ES-I3 (cell line): Measurements from ENCODE around the gene IDS.
"Not testable (repeated sequence)": the region's sequence is repeated elsewhere in the genome, so short reads cannot be mapped to it uniquely, and the experiment has no call there.

Source experiments
- H3K36me3 ChIP-seq: 2 replicates; pipeline ENCODE4 v1.6.1; 2013; ENCODE audit warnings: mild to moderate bottlenecking, low read length, control low read depth, moderate library complexity; ENCODE audit not compliant: insufficient read depth
- H3K4me1 ChIP-seq: 2 replicates; pipeline ENCODE4 v1.6.1; 2013; ENCODE audit warnings: mild to moderate bottlenecking, control low read depth, low read length; ENCODE audit not compliant: insufficient read depth
- H3K9ac ChIP-seq: 2 replicates; pipeline ENCODE4 v1.6.1; 2013; ENCODE audit warnings: low read depth, mild to moderate bottlenecking, low read length, moderate library complexity
- H3K9me3 ChIP-seq: 2 replicates; pipeline ENCODE4 v1.6.1; 2013; ENCODE audit warnings: mild to moderate bottlenecking, low read length, moderate library complexity; ENCODE audit not compliant: control insufficient read depth, insufficient read depth

Gene IDS

DNA sequence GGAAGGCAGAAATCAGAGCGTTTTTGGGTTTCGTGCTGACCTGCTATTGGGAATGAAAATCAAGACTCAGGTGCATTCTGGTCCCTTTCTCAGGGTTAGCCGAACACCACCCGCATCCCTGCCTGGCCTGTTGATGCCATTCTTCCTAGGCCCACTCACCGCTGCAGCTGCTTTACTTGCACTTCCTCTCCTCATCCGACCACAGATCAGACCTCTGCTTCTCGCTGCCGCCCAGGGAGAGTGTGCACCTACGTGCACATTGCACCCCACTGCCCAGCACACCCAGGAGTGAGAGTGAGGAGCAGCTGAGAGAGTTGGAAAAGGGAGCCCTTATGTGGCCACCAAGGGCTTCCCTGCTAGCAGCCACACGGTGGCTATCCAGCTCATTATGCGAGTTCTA lies 32.4 kb upstream of the IDS start:
- H3K4me1 ChIP-seq, H3K9ac ChIP-seq, H3K36me3 ChIP-seq, H3K9me3 ChIP-seq: not testable (repeated sequence)

DNA sequence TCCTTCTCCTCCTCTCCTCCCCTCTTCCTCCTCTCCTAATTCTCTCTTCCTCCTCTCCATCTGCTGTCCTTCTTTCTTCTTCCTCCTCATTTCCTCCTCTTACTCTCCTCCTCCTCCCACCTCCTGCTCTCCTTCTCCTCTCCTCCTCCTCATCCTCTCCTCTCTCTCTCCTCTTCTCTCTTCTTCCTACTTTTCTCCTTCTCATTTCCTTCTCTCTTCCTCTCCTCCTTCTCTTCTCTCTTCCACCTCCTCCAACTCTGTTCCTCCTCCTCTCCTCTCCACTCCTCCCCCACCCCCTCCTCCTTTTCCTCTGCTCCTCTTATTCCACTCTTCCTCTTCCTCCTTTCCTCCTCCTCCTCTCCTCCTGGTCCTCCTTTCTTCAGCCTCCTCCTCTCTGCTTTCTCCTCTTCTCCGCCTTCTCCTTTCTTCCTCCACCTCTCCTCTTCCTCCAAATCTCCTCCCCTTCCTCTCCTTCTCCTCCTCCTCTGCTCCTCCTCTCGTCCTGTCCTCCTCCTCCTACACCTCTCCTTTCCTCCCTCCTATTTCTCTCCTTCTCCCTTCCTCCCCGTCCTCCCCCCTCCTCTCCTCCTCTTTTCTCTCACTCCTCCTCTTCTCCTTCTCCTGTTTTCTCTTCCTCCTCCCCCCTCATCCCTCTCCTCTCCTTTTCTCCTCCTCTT lies 30.0 kb upstream of the IDS start:
- not testable (repeated sequence) for H3K4me1 ChIP-seq, H3K9me3 ChIP-seq, H3K9ac ChIP-seq, H3K36me3 ChIP-seq

DNA sequence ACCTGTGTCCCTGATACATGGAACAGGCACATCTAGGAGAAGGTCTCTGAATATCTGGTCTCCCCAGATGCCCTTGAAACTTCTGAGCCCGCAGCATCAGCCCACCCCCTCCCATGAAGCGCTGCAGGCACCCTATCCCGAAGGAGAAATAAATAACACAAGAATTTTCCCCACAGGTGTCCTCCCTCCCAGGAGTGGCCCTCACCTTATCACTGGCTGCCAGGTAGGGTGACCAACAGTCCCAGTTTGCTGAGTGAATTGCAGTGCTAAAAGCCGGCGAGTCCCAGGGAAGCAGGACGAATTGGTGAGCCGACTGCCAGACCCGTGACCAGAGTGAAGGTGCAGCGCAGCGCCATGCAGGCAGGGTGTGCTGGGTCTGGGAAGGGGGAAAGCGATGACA lies 28.9 kb upstream of the IDS start:
- H3K9ac ChIP-seq, H3K4me1 ChIP-seq, H3K36me3 ChIP-seq, H3K9me3 ChIP-seq: not testable (repeated sequence)

DNA sequence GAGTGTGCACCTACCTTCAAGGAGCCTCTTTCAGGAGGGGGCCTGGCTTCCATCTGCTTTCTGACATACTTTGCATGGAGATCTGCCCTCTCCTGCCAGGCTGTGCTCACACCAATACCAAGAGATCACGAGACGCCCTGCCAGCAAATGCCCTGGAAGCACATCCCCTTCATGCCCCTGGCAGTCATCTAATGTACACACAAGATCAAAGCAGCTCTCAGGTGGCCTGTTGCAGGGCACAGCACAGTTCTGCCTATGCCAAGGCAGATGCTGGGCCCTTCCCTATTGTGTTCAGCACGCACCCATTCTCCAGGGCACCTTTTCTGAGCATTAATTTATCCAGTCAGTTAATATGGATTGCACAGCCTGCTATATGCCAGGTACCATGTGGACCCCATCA lies 27.8 kb upstream of the IDS start:
- not testable (repeated sequence) for H3K9me3 ChIP-seq, H3K4me1 ChIP-seq, H3K9ac ChIP-seq, H3K36me3 ChIP-seq

DNA sequence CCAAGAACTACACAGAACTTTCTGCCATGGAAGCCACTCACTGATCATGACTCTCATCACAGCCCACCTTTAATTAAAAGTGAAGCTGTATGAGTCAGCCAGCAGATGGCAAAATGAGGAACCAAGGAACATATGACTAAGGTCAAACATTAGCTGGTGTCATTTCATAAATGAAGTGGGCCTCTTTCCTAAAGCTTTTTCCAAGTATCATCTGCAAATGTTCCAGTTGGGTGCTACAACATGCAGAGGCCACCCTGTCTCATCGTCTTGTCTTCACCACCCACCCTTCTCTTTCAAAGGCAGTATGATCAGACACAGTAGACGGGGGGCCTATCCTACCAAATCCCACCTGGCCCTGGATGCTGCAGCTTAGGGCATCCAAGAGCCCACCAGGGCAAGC lies 26.5 kb upstream of the IDS start:
- Histone ChIP-seq H3K4me1 (no peaks in the 10 kb centered on the region), H3K9ac (no peak overlapping the region), H3K9me3 (no peaks in the 10 kb centered on the region), H3K36me3 (no peaks in the 10 kb centered on the region)

DNA sequence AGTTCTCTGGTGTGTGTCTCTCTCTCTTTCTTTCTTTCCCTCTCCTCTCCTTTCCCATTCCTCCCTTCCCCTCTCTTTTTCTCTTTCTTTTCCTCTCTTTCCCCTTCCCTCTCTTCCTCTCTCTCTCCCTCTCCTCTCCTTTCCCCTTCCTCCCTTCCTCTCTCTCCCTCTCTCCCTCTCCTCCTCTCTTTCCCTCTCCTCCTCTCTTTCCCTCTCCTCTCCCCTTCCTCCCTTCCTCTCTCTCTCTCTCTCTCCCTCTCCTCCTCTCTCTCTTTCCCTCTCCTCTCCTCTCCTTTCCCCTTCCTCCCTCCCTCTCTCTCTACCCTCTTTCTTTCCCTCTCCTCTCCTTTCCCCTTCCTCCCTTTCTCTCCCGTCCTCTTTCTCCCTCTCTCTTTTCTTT lies 23.3 kb upstream of the IDS start:
- no peaks in the 10 kb centered on the region for H3K36me3 ChIP-seq
- peaks cover 4% of the 10 kb centered on the region; the same call in 1 of the 2 replicates for H3K4me1 ChIP-seq
- H3K9me3 ChIP-seq = no peaks in the 10 kb centered on the region
- no peak overlapping the region for H3K9ac ChIP-seq

DNA sequence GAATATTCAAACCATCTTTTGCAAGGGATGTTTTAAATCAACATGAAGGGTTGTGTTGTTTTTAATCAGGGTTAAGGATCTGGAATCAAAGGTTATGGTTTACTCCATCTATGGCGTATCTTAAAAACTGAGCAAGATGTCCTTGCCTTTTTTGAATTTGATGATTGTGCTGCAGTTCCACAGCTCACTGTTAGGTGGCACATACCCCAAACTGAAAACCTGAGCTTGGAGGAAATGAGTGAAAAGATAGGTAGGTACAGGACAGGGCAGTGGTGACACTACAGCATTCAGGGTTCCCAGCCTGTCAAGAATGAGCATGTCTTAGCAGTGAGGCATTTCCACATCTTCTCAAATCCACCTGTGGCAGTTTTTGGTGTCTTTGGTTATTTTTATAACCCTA lies 22.6 kb upstream of the IDS start:
- Histone ChIP-seq H3K9ac (no peak overlapping the region), H3K9me3 (no peaks in the 10 kb centered on the region), H3K36me3 (no peaks in the 10 kb centered on the region), H3K4me1 (peaks cover 8% of the 10 kb centered on the region; the same call in 1 of the 2 replicates)

DNA sequence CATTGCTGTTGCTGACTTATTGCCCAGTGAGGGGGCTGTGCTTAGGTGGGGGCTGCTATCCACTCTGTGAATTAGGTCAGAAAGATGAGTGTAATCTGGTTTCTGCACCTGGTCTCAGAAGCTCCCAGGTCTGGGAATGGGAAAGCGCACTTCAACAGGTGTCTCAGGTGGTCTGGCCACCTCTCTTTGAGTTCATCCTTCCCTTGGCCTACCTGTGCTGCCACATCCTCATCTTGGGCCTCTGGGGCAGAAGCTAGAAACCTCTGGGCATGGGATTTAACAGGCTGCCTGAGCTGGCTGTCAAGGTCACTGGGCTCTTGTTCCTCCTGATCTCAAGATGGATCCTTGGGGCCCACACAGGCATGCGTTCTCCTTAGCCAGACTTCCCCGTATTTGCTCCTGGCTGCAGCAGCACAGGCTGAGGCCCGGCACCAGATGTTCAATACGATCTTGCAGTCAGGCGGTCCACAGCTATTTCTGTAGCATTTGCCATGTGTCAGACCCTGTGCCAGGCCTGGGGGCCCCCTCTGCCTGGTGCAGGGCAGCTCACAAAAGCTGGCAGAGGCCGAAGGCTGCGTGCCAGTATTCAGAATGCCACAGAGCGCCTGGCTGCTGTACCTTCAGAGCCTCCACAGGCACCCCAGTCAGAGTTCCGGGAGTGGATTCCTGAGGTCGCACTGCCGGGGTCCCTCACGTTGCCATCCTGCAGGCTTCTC lies 21.4 kb upstream of the IDS start:
- H3K9me3 ChIP-seq, H3K4me1 ChIP-seq, H3K36me3 ChIP-seq, H3K9ac ChIP-seq: not testable (repeated sequence)

DNA sequence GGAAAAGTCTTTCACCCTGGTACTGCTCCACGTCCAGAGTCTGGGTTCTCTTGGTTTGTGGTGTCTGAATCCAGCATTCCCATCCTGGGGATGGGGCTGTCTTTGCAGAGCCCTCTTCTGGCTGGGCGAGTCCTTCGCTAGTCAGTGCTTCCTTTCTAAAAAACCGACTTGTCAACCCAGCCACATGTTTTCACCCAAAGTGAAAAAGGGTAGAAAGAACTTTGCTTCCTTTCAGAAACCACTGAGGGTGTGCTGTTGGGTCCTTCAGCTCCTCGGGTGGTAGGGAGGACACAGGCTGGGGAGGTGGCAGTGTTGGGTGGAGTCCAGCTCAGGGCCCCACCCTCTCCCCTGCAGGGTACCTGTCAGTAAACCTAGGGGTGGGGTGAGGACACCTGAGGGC lies 20.8 kb upstream of the IDS start:
- H3K4me1 ChIP-seq, H3K9me3 ChIP-seq, H3K9ac ChIP-seq, H3K36me3 ChIP-seq: not testable (repeated sequence)

DNA sequence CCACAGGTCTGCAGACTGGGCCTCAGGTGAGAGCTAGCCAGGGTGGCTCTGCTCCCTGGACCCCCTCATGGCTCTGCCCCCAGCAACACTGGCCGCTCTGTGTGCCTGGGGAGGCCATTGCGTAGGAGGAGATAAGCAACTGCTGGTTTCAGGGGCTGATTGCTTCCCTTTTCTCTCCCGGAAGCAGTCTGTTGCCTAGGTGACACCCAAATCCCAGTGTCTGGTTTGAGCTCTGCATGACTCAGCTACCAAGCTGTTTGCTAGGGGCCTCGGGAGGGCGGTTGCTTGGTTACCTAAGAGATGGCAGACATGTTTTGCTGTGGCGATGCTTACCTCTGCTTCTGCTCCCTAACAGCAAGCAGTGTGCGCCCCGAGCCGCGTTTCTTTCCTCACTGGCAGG lies 20.3 kb upstream of the IDS start:
- H3K9me3 ChIP-seq, H3K36me3 ChIP-seq, H3K9ac ChIP-seq, H3K4me1 ChIP-seq: not testable (repeated sequence)

DNA sequence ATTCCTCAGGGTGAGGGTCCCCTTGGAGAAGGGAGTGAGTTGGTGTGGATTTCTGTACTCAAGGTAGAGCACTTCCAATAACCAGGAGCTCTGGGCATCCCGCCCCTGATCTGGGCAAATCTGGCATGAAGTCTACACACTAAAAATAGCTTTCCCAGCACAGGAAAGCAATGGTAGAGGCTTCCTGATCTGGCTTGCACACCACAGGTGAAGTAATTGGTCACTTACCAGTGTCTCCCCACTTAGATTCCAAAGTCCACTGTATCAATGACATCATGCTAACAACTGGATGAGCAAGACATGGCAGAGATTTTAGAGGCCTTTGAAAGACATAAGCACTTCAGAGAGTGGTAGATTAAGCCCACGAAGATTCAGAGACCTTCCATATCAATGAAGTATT lies 17.8 kb upstream of the IDS start:
- no peak overlapping the region for H3K9ac ChIP-seq
- H3K36me3 ChIP-seq = no peaks in the 10 kb centered on the region
- H3K4me1 ChIP-seq = peaks cover 8% of the 10 kb centered on the region; the same call in 1 of the 2 replicates
- no peaks in the 10 kb centered on the region for H3K9me3 ChIP-seq

DNA sequence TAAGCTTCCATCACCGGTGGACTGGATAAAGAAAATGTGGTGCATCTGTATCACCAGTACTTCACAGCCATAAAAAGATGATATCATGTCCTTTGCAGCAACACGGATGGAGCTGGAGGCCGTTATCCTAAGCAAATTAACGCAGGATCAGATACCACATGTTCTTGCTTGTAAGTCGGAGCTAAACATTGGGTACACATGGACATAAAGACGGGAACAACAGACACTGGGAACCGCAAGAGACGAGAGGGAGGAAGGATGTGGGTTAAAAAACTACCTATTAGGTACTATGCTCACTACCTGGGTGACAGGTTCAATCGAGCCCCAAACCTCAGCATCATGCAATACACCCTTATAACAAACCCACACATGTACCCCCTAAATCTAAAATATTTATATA lies 16.3 kb upstream of the IDS start:
- Histone ChIP-seq H3K9ac (no peak overlapping the region), H3K9me3 (no peaks in the 10 kb centered on the region), H3K36me3 (no peaks in the 10 kb centered on the region), H3K4me1 (peaks cover 8% of the 10 kb centered on the region; the same call in 1 of the 2 replicates)

DNA sequence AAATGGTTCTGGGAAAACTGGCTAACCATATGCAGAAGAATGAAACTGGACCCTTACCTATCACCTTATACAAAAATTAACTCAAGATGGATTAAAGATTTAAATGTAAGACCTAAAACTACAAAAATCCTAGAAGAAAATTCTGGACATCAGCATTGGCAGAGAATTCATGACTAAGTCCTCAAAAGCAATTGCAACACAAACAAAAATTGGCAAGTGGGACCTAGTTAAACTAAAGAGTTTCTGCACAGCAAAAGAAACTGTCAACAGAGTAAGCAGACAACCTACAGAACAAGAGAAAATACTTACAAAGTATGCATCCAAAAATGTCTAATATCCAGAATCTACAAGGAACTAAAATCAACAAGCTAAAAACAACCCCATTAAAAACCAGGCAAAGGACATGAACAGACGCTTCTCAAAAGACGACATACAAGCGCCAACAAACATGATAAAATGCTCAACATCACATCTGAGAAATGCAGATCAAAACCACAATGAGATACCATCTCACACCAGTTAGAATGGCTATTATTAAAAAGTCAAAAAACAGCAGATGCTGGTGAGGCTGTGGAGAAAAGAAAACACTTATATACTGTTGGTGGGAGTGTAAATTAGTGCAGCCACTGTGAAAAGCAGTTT lies 15.7 kb upstream of the IDS start:
- H3K9me3 ChIP-seq, H3K9ac ChIP-seq, H3K36me3 ChIP-seq, H3K4me1 ChIP-seq: not testable (repeated sequence)

DNA sequence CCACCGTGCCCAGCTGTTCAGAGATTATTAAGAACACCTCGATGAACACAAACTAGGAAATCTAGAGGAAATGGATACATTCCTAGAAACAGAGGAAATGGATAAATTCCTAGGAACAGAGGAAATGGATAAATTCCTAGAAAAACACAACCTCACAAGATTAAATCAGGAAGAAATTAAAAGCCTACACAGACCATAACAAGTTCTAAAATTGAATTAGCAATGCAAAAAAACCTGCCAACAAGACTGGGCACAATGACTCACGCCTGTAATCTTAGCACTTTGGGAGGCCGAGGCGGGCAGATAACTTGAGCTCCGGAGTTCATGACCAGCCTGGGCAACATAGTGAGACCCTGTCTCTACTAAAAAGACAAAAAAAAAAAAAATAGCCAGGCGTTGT lies 13.1 kb upstream of the IDS start:
- peaks cover 3% of the 10 kb centered on the region; the same call in 1 of the 2 replicates for H3K4me1 ChIP-seq
- H3K9ac ChIP-seq = no peak overlapping the region
- H3K9me3 ChIP-seq = no peaks in the 10 kb centered on the region
- H3K36me3 ChIP-seq = no peaks in the 10 kb centered on the region

DNA sequence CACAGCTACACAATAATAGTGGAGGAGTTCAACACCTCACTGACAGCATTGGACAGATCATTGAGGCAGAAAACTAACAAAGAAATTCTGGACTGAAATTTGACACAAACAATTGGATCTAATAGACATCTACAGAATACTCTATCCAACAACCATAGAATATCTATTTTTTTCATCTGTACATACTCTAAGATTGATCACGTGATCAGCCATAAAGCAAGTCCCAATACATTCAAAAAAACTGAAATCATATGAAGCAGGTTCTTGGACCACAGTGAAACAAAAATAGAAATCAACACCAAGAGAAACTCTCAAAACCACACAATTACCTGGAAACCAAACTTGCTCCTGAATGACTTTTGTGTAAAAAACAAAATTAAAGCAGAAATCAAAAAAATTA lies 12.2 kb upstream of the IDS start:
- Histone ChIP-seq H3K36me3 (no peaks in the 10 kb centered on the region), H3K9me3 (no peaks in the 10 kb centered on the region), H3K9ac (no peak overlapping the region), H3K4me1 (no peaks in the 10 kb centered on the region)
